GM19395 (cell line): ENCODE results near the gene C9orf50.
"Not testable (repeated sequence)": the region's sequence is repeated elsewhere in the genome, so short reads cannot be mapped to it uniquely, and the experiment has no call there.

Experiments used
- ATAC-seq: cut with Tn5 transposase; IDR thresholded peaks from one replicate; pipeline ENCODE4 v1.9.1; 2021; ENCODE audit warnings: mild to moderate bottlenecking, moderate library complexity; ENCODE audit not compliant: unreplicated experiment

C9orf50 gene

GRCh38 chr9:129648764-129649115 is 27.8 kb upstream of the C9orf50 start:
- no peak for ATAC-seq

DNA sequence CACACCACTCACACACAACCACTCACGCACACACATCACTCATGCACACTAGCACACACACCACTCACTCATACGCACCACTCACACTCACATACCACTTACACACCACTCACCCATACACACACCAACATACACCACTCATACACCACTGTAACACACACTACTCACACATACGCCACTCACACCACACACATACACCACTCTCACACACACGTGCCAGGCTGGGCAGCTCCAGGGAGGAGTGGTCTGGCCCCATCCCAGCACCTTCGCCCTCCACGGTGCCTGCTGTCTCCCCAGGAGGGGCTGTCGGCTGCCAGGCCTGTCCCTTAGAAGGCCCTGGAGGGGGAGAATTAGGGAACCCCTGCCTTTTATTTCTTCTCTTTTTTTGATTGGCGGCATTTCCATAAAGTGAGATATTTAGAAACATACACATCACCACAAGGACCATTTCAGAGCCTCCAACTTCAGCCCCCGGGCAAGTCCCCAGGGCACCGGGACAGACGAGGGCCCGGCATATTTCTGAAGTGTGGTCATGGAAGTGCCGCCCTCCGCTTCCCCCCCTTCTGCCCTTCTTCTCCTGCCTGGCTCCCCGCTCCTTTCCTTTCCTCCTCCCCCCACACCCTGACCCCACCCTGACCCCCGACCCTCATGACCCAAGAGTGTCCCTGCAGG is 27.3 kb upstream of the C9orf50 start:
- ATAC-seq = no peak

- no peak for ATAC-seq
These were observed 26.7 kb upstream of the C9orf50 start for GRCh38 chr9:129647635-129648034.

DNA sequence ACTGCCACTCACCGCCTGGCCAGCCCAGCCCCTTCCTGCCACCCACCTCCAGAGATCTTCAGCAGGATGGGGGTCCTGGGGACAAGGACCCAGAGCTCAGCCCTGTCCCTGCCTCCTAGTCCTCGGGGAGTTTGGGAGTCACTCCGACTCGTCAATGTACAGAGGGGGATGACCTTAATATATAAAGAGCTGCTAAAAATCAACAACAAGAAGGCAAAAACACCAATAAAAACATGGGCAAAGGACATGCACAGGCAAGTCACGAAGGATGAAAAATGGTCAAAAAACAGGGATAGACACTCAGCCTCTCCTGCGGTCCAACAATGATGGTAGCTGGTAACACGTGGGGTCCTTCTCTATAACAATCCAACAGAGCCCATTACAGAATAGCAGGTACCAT is 25.8 kb upstream of the C9orf50 start:
- ATAC-seq = no peak

- no peak for ATAC-seq
These were observed 25.4 kb upstream of the C9orf50 start for GRCh38 chr9:129646252-129646651.

DNA sequence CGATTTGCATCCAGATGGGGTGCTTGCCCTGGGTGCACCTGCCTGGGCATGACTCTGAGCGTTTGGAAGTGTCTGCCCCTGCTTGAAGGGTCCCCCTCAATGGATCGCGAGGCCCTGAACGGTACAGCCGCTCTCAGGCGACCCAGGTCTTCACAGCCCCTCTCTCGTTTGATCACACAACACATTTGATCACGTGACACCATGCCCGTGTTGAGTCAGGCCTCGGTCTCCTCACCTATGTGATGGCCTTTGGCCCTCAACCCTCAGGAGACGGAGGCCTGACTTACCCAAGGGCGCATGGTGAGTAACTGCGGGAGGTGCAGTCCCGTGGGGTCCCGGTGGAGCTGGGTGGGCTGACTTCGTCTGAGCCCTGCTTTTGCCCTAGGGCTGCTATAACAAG is 24.0 kb upstream of the C9orf50 start:
- no peak for ATAC-seq

GRCh38 chr9:129644365-129644764 is 23.5 kb upstream of the C9orf50 start:
- ATAC-seq = no peak

DNA sequence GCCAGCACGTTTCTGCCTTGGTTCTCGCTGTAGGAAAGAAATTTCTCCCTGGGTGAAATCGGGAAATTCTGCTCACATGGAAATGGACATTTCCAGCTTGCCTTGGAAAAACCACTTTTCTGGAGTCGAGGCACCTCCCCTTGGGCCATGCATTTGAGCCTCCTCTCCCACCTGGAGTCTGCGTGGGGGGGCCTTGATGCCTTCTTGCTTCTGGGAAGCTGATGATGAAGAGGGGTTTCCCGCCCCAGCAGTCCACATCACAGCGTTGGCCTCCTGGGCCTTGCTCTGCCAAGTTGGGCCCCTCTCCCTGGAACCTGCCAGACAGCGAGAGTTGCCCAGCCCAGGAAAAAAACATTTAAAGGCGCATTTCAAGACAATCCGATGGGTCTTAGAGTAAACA is 22.8 kb upstream of the C9orf50 start:
- ATAC-seq = no peak

DNA sequence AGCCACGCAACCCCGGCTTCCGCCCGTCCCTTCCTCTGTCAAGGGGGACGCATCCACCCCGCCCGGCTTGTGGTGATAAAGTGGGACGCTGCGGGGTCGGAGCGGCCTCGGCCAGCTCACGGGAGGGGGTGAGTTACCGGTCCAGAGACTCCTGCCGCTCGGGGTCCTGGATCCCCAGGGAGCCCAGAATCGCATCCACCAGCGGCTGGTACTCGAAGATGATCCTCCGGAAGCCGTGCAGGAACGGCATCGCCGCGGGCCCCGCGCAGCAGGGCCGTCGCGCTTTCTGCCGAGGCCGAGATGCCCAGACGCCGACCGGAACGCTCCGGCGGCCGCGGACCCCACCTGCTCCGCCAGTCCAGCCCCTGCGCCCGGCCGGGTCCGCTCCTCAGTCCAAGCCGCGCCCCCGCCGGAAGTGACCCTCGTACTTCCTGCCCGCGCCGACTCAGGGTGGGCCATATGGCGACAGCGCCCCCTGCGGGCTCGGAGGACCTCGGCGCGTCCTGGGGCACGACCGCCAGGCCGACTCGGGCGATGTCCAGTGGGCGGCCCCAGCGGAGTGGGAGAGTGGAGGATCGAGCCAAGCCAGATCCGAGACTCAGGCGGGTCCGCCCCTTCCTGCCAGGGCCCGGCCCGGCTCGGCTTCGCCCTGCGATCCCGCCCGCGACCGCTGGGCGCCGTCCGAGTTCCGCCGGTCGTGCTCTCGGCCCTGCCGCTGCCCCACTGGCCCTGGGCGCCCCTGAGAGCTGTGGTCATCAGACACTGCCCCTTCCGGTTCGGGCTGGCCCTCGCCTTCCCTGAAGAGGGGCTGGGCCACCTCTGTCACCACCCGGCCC is 21.1 kb upstream of the C9orf50 start, which contains the start of gene ASB6:
Gene ASB6, minus strand, starts transcription at position 402 of the 836 bp plus-strand sequence. Its CDS starts 152 bp downstream, at position 250.
- peak; percentile 85 for ATAC-seq

- no peak for ATAC-seq
These were observed 20.2 kb upstream of the C9orf50 start for GRCh38 chr9:129640871-129641749.

- ATAC-seq = no peak
These were observed 19.4 kb upstream of the C9orf50 start for GRCh38 chr9:129640086-129640870.

GRCh38 chr9:129639756-129640085 is 18.8 kb upstream of the C9orf50 start:
- no peak for ATAC-seq

DNA sequence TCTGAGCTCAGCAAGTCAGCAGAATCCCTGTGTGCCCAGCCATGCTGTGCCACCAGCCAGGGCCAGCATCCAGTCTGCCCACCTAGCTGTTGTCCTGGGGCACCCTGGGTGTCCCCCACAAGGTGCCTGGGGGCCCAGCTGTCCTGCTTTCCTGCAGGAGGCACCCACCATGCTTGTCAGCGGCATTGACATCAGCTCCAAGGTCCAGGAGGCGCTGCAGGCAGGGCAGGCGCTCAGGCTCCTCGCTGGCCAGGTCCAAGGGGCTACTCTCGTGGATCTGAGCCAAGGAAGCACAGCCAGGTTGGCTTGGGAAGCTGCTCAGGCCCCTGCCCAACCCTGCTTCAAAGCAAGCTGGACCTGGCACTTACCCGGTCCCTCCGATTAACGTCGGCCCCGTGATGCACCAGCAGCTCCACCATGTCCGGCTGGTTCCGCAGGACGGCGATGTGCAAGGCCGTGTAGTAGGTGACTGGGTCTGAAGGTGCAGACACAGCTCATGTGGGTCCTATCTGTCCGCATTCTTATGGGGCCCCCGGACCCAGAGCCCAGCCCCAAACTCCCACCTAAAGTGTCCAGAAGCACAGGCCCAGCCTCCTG is 18.2 kb upstream of the C9orf50 start:
- no peak for ATAC-seq

DNA sequence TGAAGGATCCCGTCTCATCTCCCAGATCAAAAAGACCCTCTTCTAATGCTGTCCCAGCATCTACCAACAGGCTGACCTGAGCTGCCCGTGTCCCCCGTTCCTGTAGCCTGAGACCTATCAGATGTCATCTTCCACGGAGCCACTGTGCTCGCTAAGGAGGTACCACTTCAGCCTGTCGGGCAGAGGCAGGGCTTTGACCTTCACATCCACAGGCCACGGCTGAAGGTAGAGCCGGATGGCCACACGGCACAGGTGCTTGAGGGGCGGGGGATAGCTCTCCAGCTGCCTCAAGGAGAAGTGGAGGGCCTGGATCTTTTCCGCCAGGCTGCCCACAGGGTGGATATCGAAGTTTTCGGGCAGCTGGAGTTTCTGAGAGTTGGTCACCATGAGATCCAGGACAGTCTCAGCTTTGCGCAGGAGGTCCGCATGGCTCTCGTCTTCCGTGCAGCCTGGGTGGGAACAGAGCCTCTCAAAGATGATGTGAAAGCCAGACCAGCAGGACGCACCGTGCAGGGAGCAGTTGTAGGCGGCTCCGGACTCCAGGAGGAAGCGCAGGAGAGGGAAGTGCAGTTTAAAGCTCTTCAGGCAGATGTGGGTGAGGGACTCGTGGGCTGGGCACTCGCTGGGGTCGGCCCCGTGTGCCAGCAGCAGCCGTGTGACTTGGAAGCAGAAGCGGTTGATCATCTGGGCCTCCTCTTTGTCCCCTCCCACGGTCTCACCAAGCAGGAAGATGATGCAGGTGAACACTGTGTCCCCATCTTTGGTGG is 17.0 kb upstream of the C9orf50 start:
- no peak for ATAC-seq

DNA sequence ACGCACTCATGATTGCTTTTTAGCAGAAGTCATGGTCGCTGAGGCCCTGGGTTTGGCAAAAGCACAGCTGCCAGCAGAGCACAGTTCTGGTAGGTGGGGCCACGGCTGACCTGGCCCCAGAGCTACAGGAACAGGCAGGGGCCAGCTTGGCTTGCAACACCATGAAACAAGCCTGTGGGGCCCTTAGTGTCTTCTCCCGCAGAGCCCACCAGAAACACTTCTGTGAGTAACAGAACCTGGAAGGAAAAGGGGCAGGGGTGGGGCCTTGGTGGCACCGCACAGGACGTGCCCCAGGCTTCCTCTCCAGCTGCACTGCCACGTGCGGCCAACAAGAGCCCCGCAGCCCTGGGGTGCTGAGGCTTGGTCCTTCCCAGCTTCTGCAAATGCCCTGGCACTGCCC is 16.2 kb upstream of the C9orf50 start:
- no peak for ATAC-seq

DNA sequence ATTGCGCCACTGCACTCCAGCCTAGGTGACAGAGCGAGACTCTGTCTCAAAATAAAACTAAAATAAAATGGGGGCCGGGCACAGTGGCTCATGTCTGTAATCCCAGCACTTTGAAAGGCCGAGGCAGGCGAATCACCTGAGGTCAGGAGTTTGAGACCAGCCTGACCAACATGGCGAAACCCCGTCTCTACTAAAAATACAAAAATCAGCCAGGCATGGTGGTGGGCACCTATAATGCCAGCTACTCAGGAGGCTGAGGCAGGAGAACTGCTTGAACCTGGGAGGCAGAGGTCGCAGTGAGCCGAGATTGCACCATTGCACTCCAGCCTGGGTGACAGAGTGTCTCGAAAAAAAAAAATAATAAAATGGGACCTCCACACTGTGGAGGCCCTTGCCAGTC is 15.4 kb upstream of the C9orf50 start:
- not testable (repeated sequence) for ATAC-seq

- no peak for ATAC-seq
These were observed 14.5 kb upstream of the C9orf50 start for GRCh38 chr9:129635099-129636065.

GRCh38 chr9:129633848-129634247 is 12.9 kb upstream of the C9orf50 start:
- ATAC-seq = no peak
